GM21723 (cell line): ENCODE data around the gene TMEM120B.

ENCODE experiments used
- ATAC-seq: cut with Tn5 transposase; IDR thresholded peaks from one replicate; pipeline ENCODE4 v1.9.1; 2021; ENCODE audit warnings: mild to moderate bottlenecking, moderate library complexity; ENCODE audit not compliant: unreplicated experiment

TMEM120B gene

DNA sequence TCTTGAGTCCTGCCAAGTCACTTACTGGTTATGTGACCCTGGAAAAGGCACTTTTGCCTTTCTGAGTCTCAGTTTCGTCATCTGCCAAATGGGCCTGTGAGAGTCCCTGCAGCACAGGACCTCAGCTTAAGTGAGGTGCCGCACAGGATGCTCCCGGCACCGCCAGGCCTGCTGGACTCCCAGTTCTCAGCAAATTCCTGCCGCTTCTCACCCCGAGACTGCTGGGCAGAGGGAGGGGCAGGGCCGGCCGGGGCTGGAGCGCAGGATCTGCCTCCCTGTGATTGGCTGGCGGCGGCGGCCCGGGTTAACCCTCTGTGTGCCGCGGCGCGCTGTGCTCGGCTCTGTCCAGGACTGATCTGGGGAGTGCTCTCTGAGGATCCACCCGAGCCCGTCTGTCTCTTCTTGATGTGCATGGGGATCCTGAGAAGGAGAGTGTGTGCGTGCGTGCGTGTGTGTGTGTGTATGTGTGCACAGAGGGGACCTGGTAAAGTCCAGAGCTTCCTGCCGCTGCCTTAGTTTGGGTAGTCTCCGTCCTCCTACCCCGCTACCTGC is 99.8 kb downstream of the TMEM120B start:
- peak; percentile 29 for ATAC-seq

DNA sequence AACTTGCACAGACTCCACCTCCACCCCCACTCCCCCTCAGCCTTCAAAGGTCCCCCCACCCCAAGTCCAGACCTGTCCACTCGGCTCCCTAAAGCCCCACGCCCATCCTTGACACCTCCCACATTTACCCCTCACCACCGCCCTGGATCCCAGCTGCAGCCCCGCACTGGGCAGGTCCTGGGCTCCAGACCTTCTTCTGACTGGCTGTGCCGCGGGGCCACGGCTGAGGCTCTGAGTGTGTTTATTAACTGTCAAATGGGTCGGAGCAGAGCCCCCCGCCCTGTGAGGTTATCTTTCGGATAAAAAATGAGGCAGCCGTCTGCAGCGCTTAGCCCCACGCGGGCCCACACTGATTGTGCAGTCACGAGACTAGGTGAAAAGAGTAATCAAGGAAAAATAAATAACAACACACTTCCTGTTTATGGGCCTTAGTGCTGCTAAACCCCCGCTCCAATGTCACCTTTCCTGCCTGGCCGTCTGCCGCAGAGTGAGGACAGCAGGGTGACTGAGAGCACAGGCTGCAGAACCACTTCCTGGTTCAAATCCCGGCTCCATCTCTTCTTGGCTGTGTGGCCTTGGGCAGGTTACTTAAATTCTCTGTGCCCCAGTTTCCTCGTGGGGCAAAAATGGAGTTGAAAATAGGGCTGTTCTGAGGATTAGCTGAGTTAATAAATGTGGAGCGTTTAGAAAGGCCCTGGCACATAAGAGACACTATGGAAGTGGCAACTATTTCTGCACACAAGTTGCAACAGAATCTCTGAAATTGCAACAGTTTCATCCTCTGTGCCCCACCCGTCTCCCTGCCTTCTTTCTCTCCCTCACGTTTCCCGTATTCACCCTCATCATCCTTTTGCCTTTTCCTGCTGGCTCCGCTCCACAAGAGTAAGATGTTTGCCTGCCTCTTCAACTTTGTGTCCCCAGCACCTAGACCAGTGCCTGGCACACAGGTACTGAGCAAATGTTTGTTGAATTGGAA is 100.7 kb downstream of the TMEM120B start:
- ATAC-seq: no peak

DNA sequence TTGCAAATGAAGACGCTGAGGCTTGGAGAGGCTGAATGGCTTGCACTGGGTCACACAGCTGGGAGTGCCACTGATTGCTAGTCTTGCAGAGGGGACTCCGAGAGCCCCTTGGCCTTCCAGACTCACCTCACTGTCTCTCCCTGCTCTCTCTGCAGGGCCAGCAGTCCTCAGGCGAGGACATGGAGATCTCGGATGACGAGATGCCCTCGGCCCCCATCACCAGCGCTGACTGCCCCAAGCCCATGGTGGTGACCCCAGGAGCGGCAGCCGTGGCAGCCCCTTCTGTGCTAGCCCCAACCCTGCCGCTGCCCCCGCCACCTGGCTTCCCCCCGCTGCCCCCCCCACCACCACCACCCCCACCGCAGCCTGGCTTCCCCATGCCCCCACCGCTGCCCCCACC is 101.4 kb downstream of the TMEM120B start:
- ATAC-seq: no peak

DNA sequence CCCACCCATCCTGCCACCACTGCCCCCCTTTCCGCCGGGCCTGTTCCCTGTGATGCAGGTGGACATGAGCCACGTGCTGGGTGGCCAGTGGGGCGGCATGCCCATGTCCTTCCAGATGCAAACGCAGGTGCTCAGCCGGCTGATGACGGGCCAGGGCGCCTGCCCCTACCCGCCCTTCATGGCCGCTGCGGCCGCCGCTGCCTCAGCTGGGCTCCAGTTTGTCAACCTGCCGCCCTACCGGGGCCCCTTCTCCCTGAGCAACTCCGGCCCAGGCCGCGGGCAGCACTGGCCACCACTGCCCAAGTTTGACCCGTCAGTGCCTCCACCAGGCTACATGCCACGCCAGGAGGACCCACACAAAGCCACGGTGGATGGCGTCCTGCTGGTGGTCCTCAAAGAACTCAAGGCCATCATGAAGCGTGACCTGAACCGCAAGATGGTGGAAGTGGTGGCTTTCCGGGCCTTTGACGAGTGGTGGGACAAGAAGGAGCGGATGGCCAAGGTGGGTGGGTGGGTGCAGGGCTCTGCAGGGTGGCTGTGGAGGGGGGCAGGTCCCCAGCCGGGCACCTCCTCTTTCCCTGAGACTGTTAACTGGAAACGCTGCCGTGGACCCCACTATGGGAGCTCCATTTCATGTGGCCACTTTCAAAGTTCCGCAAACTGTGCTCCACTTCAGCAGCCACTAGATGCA is 102.0 kb downstream of the TMEM120B start:
- no peak for ATAC-seq

DNA sequence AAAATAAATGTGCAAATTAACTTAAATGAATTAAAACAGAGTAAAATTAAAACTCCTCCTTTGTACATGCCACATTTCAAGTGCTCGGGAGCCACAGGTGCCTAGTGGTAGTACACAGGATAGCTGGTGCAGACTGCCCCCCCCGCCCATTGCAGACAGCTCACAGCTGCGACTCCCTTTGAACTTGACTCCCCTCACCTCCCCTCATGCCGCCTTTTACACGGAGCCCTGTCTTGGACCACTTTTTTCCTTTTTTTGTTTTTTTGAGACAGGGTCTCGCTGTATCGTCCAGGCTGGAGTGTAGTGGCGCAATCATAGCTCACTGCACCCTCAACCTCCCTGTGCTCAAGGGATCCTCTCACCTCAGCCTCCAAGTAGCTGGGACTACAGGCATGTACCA is 102.7 kb downstream of the TMEM120B start:
- no peak for ATAC-seq

DNA sequence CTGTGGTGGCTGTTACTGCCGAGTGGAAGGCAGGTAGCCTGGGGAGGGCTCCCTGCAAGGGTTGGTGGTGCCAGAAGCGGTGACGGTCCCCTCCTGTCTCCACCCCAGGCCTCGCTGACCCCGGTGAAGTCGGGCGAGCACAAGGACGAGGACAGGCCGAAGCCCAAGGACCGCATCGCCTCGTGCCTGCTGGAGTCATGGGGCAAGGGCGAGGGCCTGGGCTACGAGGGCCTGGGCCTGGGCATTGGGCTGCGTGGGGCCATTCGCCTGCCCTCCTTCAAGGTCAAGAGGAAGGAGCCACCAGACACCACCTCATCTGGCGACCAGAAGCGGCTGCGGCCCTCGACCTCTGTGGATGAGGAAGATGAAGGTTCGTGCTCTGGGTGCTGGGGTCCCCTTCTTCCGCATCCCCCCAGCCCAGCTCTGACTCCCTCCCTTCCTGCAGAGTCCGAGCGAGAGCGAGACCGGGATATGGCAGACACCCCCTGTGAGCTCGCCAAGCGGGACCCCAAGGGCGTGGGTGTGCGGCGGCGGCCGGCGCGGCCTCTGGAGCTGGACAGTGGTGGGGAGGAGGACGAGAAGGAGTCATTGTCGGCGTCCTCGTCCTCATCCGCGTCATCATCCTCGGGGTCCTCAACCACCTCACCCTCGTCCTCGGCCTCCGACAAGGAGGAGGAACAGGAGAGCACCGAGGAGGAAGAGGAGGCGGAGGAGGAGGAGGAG is 104.5 kb downstream of the TMEM120B start:
- no peak for ATAC-seq

DNA sequence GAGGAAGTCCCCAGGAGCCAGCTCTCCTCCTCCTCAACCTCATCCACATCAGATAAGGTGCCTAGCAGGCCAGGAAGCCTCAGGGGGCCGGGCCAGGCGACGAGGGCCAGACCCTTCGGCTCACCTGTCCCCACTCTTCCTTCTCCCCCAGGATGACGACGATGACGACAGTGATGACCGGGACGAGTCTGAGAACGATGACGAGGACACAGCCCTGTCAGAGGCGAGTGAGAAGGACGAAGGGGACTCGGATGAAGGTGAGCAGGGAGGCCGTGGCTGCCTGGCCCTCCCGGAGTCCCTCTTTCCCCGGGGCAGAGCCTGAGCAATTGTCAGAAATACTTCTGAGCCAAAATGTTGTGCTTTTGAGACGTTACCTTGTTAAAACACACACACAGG is 105.1 kb downstream of the TMEM120B start:
- ATAC-seq: no peak

DNA sequence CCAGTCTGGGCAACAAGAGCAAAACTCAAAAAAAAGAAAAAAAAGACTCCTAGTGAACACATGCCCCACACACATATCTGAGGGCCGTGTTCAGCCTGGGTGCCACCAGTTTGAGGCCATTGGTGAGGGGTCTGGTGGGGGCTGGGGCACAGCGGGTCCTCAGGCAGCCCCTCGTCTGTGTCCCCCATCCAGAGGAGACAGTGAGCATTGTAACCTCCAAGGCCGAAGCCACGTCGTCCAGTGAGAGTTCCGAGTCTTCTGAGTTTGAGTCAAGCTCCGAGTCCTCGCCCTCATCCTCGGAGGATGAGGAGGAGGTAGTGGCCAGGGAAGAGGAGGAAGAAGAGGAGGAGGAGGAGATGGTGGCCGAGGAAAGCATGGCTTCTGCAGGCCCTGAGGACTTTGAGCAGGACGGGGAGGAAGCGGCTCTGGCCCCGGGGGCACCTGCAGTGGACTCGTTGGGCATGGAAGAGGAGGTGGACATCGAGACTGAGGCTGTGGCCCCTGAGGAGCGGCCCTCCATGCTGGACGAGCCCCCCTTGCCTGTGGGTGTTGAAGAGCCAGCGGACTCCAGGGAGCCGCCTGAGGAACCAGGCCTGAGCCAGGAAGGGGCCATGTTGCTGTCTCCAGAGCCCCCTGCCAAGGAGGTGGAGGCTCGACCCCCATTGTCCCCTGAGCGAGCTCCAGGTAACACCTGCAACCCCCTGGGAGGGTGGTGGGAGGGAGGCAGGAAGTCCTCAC is 106.8 kb downstream of the TMEM120B start:
- no peak for ATAC-seq

DNA sequence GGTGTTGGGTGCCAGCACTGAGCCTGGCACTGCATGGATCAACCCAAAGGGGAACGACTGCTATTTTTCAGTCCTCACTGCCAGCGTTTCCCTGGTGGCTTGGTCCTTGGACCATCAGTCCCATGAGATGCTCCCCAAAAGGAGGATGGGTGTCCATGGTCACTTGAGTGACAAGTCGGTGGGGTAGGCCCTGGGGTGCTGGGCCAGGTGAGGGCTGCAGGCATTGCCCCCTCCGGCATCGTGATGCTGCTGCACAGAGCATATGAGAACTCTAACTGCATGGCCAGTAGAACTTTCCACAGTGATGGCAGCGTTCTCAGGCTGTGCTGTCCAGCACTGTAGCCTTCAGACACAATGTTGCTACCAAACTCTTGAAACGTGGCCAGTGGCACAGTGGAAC is 107.5 kb downstream of the TMEM120B start:
- no peak for ATAC-seq

DNA sequence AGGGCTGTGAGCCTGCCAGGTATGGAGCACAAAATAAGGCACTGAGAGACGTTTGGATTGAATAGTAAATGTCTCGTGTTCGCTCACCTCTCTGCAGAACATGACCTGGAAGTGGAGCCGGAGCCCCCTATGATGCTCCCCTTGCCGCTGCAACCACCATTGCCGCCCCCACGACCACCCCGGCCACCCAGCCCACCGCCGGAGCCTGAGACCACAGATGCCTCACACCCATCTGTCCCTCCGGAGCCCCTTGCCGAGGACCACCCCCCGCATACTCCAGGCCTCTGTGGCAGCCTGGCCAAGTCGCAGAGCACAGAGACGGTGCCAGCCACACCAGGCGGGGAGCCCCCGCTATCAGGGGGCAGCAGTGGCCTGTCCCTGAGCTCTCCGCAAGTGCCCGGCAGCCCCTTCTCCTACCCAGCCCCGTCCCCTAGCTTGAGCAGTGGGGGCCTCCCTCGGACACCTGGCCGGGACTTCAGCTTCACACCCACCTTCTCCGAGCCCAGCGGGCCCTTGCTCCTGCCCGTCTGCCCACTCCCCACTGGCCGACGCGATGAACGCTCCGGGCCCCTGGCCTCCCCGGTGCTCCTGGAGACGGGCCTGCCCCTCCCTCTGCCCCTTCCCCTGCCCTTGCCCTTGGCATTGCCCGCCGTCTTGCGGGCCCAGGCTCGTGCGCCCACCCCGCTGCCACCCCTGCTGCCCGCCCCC is 110.0 kb downstream of the TMEM120B start:
- ATAC-seq: no peak

DNA sequence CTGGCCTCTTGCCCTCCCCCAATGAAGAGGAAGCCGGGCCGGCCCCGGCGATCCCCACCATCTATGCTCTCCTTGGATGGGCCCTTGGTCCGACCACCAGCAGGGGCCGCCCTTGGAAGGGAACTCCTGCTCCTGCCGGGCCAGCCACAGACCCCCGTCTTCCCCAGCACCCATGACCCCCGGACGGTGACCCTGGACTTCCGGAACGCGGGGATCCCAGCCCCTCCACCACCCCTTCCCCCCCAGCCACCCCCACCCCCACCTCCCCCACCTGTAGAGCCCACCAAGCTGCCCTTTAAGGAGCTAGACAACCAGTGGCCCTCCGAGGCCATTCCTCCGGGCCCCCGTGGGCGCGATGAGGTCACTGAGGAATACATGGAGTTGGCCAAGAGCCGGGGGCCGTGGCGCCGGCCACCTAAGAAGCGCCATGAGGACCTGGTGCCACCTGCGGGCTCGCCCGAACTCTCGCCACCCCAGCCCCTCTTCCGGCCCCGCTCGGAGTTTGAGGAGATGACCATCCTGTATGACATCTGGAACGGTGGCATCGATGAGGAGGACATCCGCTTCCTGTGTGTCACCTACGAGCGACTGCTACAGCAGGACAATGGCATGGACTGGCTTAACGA is 110.7 kb downstream of the TMEM120B start:
- ATAC-seq: no peak

DNA sequence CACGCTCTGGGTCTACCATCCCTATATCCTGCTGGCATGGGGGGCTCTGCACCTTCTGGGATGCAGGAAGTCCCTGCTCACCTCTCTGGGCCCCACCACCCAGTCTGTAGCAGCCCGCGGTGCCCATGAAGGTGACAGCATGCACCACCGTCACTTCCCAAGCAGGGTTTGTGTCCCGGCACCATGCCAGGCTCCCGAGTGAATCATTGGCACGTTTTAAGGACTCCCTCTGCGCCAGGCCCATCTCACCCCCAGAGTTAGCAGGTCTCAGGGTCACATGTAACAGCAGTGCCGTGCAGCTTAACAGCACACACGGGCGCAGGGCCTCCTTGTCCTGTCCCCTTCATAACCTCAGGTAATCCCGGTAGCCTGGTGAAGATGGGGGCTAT is 111.2 kb downstream of the TMEM120B start:
- no peak for ATAC-seq

DNA sequence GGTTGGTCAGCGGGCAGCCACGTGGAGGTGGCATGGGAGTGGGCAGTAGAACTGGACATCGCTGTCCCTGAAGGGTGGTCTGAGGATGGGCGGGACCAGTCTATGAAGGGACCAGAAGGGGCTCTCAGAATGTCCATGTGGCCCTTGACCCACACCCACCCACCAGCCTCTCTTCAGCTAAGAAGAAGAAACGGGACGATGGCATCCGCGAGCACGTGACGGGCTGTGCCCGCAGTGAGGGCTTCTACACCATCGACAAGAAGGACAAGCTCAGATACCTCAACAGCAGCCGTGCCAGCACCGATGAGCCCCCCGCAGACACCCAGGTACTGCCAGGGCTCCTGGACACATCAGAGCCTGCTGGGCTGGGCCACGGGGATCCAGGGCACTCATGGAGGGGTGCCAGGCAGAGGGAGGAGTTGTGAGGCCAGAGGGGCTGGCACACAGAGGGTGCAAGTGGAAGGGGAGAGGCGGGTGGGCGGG is 112.5 kb downstream of the TMEM120B start:
- ATAC-seq: no peak

DNA sequence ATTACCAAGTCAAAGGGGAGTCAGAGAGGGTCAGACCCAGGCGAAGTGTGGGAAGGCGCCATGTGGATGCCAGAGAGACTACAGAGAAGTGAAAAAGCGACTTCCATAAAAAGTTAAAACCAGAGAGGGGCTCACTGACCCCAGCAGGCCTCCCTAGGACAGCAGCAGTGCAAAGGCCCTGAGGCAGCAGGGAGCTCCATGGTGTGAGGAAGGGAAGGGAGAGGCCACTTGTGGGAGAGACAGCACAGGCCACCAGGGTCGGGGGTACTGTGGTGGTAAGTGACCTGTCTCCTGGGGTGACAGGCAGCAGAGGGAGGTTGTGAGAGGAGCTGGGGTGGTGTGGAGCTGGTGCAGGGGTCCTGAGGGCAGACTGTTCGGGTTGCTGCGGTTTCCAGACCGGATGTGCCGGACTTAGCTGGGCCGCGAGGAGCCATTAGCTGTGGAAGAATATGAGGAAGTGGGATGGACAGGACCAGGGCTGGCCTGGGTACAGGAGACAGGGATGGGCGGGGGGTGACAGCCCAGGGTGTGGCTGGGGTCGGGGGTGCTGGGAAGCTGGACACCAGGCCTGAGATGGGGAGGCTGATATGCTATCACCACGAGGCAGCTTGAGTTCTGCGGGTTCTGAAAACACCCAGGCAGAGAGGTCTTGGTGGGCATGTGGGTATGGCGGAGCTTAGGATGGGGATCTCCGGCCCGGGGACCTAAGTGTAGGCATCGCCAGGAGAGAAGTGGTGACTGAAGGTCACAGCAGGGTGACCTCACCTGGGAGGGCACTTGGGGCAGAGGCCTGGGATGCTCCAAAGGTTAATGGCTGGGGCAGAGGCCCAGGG is 114.0 kb downstream of the TMEM120B start:
- ATAC-seq: no peak

DNA sequence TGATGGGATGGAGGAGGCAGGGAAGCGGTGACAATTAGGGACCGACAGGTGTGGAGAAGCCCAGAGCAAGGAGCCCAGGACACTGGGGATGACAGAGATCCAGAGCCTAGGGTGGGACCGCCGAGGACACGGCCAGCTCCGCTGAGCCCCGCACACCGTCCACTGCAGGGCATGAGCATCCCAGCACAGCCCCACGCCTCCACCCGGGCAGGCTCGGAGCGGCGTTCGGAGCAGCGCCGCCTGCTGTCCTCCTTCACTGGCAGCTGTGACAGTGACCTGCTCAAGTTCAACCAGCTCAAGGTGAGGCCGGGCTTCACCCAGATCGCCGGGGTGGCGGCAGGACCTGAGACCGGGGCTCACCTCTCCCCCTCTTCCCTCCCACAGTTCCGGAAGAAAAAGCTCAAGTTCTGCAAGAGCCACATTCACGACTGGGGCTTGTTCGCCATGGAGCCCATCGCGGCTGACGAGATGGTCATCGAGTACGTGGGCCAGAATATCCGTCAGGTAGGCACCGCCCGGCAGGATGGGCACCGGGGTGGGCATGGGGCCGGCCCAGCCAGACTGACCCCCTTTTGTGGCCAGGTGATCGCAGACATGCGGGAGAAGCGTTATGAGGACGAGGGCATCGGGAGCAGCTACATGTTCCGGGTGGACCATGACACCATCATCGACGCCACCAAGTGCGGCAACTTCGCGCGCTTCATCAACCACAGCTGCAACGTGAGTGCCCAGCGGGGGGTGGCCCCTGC is 115.0 kb downstream of the TMEM120B start:
- no peak for ATAC-seq

DNA sequence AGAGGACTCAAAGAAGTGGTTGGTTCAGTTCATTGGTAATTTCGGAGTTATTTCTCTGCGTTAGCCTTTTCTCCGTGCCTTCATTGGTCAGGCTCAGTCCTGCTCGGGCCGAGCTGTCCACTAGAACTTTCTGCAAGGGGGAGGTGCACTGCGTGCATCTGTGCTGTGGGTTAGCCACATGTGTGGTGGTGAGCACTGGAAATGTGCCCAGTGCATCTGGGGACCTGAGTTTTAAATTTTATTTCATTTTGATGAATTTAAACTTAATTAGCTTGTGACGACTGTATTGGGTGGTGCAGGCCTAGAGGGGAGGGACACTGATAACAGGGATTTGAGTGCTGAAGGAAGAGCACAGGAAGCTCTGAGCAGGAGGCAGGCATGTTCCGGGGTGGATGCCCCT is 115.8 kb downstream of the TMEM120B start:
- ATAC-seq: no peak

DNA sequence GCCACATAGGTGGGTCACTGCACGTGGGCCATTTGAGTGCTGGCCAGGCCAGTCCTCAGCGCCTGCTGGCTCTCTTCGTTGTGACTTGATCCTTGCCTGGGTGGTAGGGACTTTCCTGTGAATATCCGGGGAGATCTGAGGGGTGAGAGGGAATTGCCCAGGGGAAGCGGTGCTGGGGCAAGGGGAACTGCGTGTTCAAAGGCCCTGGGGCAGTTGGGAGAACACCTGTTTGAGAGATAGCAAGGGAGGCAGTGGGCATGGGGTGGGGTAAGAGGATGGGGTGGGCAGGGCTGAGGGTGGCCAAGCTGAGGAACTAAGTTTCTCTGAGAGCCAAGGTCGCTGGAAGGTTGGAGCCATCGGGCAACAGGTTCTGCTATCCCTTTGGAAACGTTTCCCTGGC is 116.3 kb downstream of the TMEM120B start:
- ATAC-seq: no peak
